ENCODE data around the gene SPTB.

Gene SPTB

DNA sequence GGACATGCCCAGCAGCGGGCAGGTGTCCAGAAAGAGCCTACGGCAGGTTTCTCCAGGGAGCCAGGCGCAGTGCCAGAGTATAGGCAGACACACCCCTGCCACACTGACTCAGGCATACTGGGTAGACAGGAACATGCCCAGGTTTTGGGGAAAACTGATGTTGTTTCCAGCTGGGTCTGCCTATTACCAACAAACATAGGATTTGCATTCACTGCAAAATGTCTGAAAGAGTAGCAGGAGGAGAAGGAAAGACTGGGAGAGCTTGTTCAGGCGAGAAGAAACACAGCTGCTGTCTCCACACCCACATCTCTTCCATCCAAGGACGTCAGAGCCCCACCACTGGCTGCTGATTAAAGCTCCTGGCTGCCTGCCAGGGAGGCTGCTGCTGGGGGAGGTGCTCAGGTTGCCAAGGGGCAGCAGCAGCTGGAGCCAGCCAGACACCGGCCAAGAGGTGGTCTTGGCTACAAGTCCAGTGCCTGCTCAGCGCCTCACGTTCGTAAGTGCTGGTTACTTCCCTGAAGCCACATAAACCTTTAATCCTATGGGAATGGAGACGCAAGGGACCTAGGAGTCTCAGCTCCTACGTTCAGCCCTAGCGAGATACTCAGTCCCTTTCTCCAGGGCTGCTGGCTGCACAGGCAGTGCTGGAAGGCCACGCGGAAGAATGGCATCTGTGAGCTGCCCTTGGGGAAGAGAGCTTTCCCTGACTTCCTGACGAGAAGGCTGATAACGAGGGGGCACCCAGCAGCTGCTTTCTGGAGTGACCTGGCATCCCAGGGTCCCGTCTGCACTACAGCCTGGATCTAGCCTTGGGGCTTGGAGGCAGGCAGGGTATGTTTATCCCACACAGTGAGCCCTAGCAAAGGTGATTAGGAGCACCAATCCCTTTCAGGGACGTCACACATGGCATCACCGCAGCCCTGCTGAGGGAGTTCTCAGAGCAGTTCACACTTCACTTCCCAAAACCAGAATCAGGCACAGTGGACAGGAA is 117.4 kb downstream of the SPTB start:
- DNase-seq (ENCODE audit: insufficient read length, low spot score) (peak; percentile 63), FAIRE-seq (peak; percentile 69)
- no peak for TF ChIP-seq POLR2A (IDR thresholded peaks at IDR 0.05; ENCODE audit: low read depth, low read length)

DNA sequence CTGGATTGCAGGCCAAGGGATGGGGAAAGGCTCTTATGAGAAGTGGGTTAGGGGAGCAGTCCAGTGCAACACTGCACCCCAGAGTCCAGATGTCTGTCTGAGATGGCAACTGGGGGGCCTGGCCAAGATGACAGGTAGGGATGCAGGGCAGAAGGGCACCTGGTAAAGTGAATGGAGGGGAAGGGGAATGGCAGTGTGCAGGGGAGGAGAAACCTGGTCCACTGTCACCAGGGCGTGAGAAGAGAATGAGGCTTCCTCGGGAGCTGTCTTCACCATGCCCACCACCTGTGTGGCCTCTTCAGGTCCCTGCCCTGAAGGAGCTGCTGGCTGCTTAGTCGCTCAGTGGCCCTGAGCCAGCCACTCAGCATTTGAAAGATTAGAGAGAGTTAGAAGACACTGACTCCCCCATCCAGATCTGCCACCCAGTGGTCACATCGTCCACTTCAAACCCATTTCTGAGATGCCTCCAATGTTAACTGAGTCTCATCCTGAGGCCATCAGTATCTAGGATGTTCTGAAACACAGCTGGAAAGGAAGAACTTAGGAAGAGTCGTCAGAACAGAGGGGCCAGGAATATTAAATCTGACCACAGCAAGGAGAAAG is 118.2 kb downstream of the SPTB start:
- DNase-seq (ENCODE audit: insufficient read length, low spot score) (no peak), FAIRE-seq (no peak)
- TF ChIP-seq POLR2A (IDR thresholded peaks at IDR 0.05; ENCODE audit: low read depth, low read length), result no peak

DNA sequence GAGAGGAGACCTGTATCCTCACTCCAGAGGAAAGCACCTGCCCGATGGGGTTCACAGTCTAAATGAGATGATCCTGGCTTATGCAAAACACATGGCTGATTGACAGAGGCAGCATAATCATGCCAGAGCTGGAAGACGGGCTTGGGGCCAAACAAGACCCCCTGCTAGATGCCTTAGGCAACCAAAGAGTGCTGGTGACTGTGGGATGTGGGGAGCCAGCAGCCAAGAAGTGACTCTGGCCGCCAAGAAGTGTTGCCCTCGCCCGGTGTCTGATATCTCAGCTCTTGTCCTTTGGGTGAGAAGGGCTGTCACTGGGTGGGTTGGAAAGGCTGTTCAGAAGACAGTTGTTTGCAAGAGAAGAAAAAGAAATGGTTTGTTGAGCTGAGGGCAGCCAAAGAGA is 118.8 kb downstream of the SPTB start:
- TF ChIP-seq POLR2A (IDR thresholded peaks at IDR 0.05; ENCODE audit: low read depth, low read length), result no peak
- DNase-seq (ENCODE audit: insufficient read length, low spot score), result no peak
- FAIRE-seq, result no peak

DNA sequence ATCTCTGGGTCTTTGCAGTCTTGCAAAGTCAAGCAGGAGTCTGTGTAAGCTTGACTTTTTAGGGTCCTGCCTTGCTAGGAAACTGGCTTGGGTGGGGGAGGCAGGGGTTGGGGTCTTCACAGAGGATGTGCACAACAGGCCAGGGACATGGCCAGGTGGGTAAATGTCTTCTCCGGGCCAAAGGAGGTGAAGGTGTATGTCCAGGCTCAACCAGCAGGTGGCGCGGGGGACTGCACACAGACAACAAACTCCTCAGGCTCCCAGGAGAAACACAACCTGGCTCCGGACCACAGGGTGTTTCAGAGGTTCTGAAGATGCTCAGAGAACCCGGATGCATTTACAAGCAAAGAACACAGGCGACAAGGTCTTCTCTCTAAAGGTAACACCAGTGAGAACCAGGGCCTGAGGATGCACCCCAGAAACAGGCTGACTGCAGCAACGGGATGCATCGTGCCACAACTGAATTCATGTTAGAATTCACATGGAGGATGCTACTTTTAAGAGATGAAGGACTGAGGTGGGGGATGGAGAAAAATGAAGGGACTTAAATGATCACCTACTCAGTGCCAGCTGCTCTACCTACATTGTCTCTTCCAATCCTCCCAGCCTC is 119.5 kb downstream of the SPTB start:
- TF ChIP-seq POLR2A (IDR thresholded peaks at IDR 0.05; ENCODE audit: low read depth, low read length), result no peak
- DNase-seq (ENCODE audit: insufficient read length, low spot score), result peak; percentile 63
- FAIRE-seq, result no peak

DNA sequence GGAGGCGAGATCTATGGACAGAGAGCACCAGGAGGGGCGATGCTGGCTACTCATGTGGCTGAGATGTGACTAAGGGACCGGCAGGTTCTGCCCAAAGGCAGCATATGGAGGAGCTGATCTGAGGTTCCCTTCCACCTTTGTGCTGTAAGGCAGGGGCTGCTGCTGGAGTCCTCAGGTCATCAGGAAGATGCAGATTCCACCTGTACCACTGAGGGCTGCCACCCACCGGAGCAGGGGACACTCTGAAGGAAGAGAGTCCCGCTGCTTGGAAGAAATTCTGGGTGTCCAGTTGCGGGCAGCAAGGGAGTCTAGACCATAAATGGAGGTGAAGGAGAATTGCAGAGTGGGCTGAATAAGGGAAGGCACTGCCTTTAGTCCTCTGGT is 120.2 kb downstream of the SPTB start:
- TF ChIP-seq POLR2A (IDR thresholded peaks at IDR 0.05; ENCODE audit: low read depth, low read length), result no peak
- DNase-seq (ENCODE audit: insufficient read length, low spot score) (no peak), FAIRE-seq (no peak)

DNA sequence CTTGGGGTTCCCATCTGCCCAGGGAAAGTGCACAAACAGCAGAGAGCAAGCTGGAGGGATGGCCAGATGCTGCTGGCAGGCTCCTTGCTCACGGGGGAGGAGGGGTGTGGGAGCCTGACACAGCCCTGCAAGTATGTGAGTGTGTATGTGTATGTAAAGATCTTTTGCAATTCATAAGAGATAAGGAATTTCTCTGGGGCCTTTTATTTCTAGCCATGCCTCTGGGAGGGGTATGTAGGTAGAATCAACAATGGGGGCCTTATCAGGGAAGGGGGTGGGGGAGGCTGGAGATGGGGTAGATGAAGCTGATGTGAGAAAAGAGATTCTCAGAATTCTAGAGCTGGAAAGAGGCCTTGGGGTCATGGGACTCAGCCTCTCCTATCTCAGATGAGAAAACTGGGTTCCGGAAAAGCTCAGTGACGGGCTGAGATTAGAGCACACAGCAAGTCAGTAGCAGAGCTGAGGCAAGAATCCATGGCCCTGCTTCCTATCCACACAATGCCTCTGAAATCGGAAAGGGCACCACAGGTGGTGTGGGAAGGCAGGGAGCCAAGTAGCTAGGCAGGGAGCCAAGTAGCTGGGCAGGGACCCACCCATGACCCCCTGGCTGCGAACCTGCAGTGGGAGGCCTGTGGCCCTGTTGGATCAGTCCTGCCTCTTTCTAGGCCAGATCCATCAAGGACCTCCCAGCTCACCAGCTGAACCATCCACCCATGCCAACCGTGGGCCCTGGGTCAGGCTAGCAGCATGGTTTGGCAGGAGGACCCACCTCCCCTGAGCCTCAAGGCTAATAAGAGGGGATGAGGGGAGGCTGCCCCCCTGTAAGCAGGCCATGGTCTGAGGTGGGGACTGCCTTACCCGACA is 120.8 kb downstream of the SPTB start:
- no peak for TF ChIP-seq POLR2A (IDR thresholded peaks at IDR 0.05; ENCODE audit: low read depth, low read length)
- peak; percentile 60 for FAIRE-seq
- peak; percentile 74 for DNase-seq (ENCODE audit: insufficient read length, low spot score)

DNA sequence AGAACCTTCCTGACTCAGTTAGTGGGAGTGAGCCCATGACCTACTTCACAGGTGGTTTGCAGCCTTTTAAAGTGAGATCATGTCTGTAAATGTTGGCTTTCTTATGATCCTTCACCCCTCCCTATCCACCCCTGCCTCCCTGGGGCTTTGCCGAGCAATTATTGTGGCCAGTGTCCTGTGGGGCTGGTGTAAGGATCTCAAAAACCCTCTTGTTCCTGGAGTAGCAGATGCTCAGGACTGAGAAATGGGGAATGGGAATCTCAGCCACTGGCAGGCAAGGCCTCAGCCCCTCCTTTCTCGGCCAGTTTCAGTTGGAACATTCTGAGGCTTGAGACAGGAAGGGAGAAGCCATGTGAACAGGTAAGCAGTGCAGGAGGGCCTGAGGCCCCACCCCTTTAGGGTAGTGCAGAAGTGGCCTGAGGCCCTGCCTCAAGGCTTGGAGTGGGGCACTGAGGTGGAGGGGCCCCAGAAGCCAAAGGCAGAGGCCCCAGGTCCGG is 121.6 kb downstream of the SPTB start:
- no peak for TF ChIP-seq POLR2A (IDR thresholded peaks at IDR 0.05; ENCODE audit: low read depth, low read length)
- FAIRE-seq, result no peak
- DNase-seq (ENCODE audit: insufficient read length, low spot score), result no peak

DNA sequence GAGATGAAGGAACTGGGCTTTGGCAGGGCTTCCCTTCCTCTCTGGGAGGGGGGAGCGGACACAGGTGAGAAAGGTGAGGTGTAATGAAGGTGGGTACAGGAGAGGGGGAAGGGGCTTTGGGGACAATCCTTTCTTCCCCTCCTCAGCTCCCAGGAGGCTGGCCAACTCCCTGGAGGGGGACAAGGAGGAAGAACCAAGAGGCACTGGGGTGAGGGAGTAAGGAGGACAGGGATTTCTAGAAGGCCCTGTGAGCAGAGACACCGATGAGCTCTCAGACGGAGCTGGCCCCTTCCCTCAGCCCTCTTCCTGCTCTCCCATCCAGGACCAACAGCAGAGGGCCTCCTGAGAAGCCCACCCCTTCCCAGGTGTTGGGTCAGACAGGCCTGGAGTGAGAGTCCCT is 122.1 kb downstream of the SPTB start:
- FAIRE-seq (no peak), DNase-seq (ENCODE audit: insufficient read length, low spot score) (no peak)
- no peak for TF ChIP-seq POLR2A (IDR thresholded peaks at IDR 0.05; ENCODE audit: low read depth, low read length)

DNA sequence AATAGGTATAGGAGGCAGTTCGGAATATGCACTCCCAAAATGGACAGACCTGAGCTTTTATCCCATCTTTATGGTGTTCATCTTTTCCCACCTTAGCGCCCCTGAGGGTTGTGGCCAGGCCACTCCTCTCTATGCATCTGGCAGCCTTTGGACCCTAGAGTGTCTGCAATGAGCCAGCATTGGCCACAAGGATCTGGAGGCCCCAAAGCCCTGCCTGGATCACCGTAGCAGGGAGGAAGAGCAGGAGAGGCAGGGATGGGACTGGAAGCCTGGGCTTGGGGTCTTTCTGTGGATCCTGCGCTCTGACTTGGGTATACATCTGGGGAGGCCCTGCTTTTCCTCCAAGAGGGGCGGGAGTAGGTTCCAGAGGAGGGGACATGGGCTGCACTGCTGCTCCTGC is 123.0 kb downstream of the SPTB start:
- FAIRE-seq (no peak), DNase-seq (ENCODE audit: insufficient read length, low spot score) (no peak)
- no peak for TF ChIP-seq POLR2A (IDR thresholded peaks at IDR 0.05; ENCODE audit: low read depth, low read length)

DNA sequence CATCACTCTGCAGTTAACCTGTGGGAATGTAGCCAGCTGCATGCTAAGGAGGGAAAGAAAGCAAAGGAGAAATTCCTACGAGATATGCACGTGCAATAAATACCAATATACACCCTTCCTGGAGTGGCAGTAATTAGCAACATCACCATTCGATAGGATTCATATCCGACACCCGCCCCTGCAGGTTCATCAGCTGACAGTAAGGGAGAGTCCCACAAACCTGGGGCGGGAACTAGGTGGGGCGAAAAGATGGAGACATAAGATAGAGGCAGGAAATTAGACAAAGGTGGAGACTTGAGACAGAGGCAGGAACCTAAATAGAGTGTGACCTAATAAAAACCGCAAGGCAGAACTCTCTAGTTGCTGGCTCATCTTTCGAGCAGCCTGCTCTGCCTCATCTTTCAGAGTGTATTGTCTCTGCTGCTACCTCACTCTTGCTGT is 123.9 kb downstream of the SPTB start:
- no peak for TF ChIP-seq POLR2A (IDR thresholded peaks at IDR 0.05; ENCODE audit: low read depth, low read length)
- FAIRE-seq (no peak), DNase-seq (ENCODE audit: insufficient read length, low spot score) (no peak)

DNA sequence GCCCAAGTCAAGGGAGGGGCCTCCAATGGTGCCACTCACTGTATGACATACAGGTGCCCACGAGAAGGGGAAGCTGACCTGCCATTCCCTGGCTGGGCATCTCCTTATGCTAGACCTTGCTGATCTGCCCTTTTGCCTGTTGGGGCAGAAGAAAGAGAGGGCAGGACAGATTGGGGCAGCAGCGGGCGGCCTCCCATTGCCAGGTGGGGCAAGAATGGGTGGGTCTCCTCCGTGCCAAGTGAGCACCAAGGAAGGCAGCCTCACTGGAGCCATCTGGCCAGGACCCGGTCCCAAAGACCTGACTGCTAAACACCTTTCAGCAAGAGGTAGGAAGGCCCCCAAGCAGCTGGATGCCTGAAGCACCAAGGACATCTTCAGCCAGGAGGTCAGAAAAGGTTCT is 125.0 kb downstream of the SPTB start:
- DNase-seq (ENCODE audit: insufficient read length, low spot score) (no peak), FAIRE-seq (no peak)
- no peak for TF ChIP-seq POLR2A (IDR thresholded peaks at IDR 0.05; ENCODE audit: low read depth, low read length)

DNA sequence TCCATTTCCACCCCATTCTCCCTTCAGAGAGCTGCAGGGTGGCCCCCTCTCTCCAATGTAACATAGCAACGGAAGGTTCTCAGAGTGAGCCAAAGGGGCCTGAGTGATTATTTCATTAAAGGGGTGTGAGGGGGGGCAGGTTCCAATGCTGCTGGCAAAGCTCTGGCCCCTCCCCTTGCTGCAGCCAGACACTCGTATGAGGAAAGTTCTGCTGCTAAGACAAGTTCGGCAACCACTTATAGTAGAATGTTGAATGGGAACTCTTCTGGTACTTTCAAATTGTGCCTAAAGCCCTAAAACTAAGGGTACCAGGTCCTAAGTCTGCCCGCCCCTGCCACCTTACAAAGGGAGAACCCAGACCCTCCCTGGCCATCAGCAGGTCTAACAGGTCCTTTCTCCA is 125.7 kb downstream of the SPTB start:
- DNase-seq (ENCODE audit: insufficient read length, low spot score) (no peak), FAIRE-seq (no peak)
- no peak for TF ChIP-seq POLR2A (IDR thresholded peaks at IDR 0.05; ENCODE audit: low read depth, low read length)

DNA sequence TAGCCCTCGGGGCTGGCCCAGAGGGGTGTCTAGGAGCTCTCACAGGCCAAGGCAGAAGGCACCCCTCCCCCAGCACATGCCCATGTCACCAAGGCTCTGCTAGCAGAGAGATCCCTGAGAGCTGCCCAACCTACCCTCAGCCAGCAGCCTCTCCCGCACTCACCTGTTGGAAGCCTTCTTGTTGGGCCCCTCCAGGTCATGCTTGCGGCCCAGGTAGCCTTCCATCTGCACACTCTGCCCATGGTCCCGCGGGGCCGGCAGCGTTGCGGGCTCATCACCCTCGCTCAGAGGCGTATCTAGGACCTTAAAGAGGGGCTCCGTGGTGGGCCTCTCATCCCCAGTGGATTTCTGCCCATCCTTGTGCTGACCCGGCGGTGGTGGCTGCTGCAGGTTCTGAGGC is 126.3 kb downstream of the SPTB start:
- DNase-seq (ENCODE audit: insufficient read length, low spot score), result no peak
- FAIRE-seq, result no peak
- no peak for TF ChIP-seq POLR2A (IDR thresholded peaks at IDR 0.05; ENCODE audit: low read depth, low read length)
